ENCODE data around the gene TCFL5.

TCFL5 gene

GRCh38 chr20:62831361-62831788 lies 30.2 kb downstream of the TCFL5 start:
- Histone ChIP-seq H3K9me3 (ENCODE audit: insufficient read depth, low read length, severe bottlenecking) (no peaks in the 10 kb centered on the region), H3K4me3 (ENCODE audit: low read depth in 1 of 2, low read length in 2 of 2) (no peak overlapping the region), H3K79me2 (ENCODE audit: insufficient read depth, low read length) (no peaks in the 10 kb centered on the region), H3K36me3 (ENCODE audit: insufficient read depth, low read length) (no peaks in the 10 kb centered on the region), H3K4me2 (ENCODE audit: insufficient read depth, low read length) (no peak overlapping the region), H3K27ac (ENCODE audit: low read length) (no peak overlapping the region), H3K27me3 (ENCODE audit: insufficient read depth, low read length, poor library complexity) (no peaks in the 10 kb centered on the region), H3K9ac (ENCODE audit: low read depth, low read length) (no peak overlapping the region), H3K4me1 (ENCODE audit: insufficient read depth, low read length) (peaks cover 14% of the 10 kb centered on the region), H2AFZ (ENCODE audit: low read depth, low read length) (no peak overlapping the region), H4K20me1 (ENCODE audit: insufficient read depth, low read length) (0 out of 2 replicates have a peak, but pooled peaks cover 3% of the 10 kb centered on the region)
- TF ChIP-seq CTCF (IDR thresholded peaks at IDR 0.05; ENCODE audit: borderline replicate concordance, extremely low read depth, low read length, poor library complexity, severe bottlenecking) = no peak
- no peak for TF ChIP-seq EZH2 (IDR thresholded peaks at IDR 0.05; ENCODE audit: borderline replicate concordance, low read depth, low read length, severe bottlenecking)
- ATAC-seq (ENCODE audit: insufficient read depth, low read depth) = no peak
- no peak for DNase-seq

- peaks cover 3% of the 10 kb centered on the region; the same call in 1 of the 2 replicates for H4K20me1 ChIP-seq (ENCODE audit: insufficient read depth, low read length)
- TF ChIP-seq CTCF (IDR thresholded peaks at IDR 0.05; ENCODE audit: borderline replicate concordance, extremely low read depth, low read length, poor library complexity, severe bottlenecking) (no peak), EZH2 (IDR thresholded peaks at IDR 0.05; ENCODE audit: borderline replicate concordance, low read depth, low read length, severe bottlenecking) (no peak)
- H3K79me2 ChIP-seq (ENCODE audit: insufficient read depth, low read length) = no peaks in the 10 kb centered on the region
- DNase-seq = no peak
- no peak overlapping the region for H3K4me2 ChIP-seq (ENCODE audit: insufficient read depth, low read length)
- H3K4me1 ChIP-seq (ENCODE audit: insufficient read depth, low read length) = peaks cover 14% of the 10 kb centered on the region
- H3K9me3 ChIP-seq (ENCODE audit: insufficient read depth, low read length, severe bottlenecking) = no peaks in the 10 kb centered on the region
- H3K27ac ChIP-seq (ENCODE audit: low read length) = no peak overlapping the region
- no peaks in the 10 kb centered on the region for H3K36me3 ChIP-seq (ENCODE audit: insufficient read depth, low read length)
- no peaks in the 10 kb centered on the region for H3K27me3 ChIP-seq (ENCODE audit: insufficient read depth, low read length, poor library complexity)
- ATAC-seq (ENCODE audit: insufficient read depth, low read depth) = no peak
- H3K9ac ChIP-seq (ENCODE audit: low read depth, low read length) = no peak overlapping the region
- no peak overlapping the region for H3K4me3 ChIP-seq (ENCODE audit: low read depth in 1 of 2, low read length in 2 of 2)
- no peak overlapping the region for H2AFZ ChIP-seq (ENCODE audit: low read depth, low read length)
Measured at GRCh38 chr20:62830821-62831220, 30.8 kb downstream of the TCFL5 start.

GRCh38 chr20:62830251-62830650 lies 31.4 kb downstream of the TCFL5 start:
- Histone ChIP-seq H3K4me3 (ENCODE audit: low read depth in 1 of 2, low read length in 2 of 2) (no peak overlapping the region), H3K4me2 (ENCODE audit: insufficient read depth, low read length) (no peak overlapping the region), H3K9ac (ENCODE audit: low read depth, low read length) (no peak overlapping the region), H3K79me2 (ENCODE audit: insufficient read depth, low read length) (no peaks in the 10 kb centered on the region), H3K36me3 (ENCODE audit: insufficient read depth, low read length) (no peaks in the 10 kb centered on the region), H3K27me3 (ENCODE audit: insufficient read depth, low read length, poor library complexity) (no peaks in the 10 kb centered on the region), H4K20me1 (ENCODE audit: insufficient read depth, low read length) (peaks cover 8% of the 10 kb centered on the region), H3K4me1 (ENCODE audit: insufficient read depth, low read length) (peaks cover 19% of the 10 kb centered on the region), H2AFZ (ENCODE audit: low read depth, low read length) (no peak overlapping the region), H3K9me3 (ENCODE audit: insufficient read depth, low read length, severe bottlenecking) (no peaks in the 10 kb centered on the region), H3K27ac (ENCODE audit: low read length) (no peak overlapping the region)
- no peak for DNase-seq
- TF ChIP-seq CTCF (IDR thresholded peaks at IDR 0.05; ENCODE audit: borderline replicate concordance, extremely low read depth, low read length, poor library complexity, severe bottlenecking) (no peak), EZH2 (IDR thresholded peaks at IDR 0.05; ENCODE audit: borderline replicate concordance, low read depth, low read length, severe bottlenecking) (no peak)
- ATAC-seq (ENCODE audit: insufficient read depth, low read depth) = no peak

All from DND-41 (cell line).